ENCODE results near the gene S100A8.
"Not testable (repeated sequence)": the region's sequence is repeated elsewhere in the genome, so short reads cannot be mapped to it uniquely, and the experiment has no call there.

The S100A8 gene

DNA sequence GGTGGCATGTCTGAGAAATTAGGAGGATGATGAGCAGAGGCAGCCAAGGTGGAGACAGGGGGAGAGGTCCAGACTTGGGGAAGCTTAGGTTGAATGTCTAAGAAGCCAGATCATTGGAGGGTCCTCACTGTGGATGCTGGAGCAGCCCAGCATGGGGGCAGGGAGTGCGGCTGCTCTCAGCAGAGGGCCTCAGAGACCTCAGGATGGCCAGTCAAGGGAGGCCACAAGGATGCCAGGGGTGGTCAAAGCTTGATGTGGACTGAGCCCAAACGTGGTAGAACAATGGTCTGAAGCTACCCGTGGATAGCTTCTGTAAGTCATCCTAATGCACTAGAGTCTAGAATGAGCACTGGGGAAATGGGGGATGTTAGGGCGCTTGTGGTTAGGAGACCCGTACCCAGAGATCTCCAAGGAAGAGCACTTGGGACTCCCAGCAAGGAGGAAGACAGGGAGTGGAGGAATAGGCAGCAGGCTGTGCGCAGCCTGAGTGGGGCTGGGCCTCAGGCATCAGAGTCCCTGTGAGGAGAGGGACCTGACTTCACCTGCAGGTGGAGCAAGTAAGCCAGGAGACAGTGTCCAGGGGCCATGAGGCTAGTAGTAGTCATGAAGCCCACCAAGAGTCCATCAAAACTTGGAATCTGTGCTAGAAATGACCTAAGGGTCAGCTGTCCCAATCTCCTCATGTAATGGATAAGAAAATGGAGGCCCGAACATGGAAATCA is 37.5 kb downstream of the S100A8 start:
- H3K4me3 ChIP-seq (ENCODE audit: low read length): no peak overlapping the region
- TF ChIP-seq, protein P1, sequence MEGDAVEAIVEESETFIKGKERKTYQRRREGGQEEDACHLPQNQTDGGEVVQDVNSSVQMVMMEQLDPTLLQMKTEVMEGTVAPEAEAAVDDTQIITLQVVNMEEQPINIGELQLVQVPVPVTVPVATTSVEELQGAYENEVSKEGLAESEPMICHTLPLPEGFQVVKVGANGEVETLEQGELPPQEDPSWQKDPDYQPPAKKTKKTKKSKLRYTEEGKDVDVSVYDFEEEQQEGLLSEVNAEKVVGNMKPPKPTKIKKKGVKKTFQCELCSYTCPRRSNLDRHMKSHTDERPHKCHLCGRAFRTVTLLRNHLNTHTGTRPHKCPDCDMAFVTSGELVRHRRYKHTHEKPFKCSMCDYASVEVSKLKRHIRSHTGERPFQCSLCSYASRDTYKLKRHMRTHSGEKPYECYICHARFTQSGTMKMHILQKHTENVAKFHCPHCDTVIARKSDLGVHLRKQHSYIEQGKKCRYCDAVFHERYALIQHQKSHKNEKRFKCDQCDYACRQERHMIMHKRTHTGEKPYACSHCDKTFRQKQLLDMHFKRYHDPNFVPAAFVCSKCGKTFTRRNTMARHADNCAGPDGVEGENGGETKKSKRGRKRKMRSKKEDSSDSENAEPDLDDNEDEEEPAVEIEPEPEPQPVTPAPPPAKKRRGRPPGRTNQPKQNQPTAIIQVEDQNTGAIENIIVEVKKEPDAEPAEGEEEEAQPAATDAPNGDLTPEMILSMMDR (IDR thresholded peaks at IDR 0.05; ENCODE audit: insufficient read depth, low read depth, low read length, missing control alignments): peak; percentile 77
- peak; percentile 50 for DNase-seq (ENCODE audit: low read depth)

DNA sequence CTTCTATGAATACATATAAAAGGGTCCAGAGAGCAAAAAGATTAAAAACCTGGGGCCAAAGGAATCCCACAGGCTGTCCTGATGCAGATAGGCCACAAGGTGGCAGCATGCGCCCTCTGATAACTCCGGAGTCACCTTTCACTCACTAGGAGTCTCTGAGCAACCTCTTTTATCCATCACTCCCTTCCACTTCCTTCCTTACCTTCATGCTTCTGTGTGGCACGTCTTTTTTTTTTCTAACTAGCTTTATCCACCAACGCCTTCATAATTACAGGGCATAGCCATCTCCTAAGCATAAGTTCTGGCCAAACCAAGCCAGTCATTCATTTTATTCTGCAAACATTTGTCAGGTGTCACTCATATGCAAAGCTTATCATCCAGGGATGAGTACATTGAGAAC is 38.4 kb downstream of the S100A8 start:
- TF ChIP-seq, protein P1 (IDR thresholded peaks at IDR 0.05; ENCODE audit: insufficient read depth, low read depth, low read length, missing control alignments): peak; percentile 89
- peak; percentile 75 for DNase-seq (ENCODE audit: low read depth)

DNA sequence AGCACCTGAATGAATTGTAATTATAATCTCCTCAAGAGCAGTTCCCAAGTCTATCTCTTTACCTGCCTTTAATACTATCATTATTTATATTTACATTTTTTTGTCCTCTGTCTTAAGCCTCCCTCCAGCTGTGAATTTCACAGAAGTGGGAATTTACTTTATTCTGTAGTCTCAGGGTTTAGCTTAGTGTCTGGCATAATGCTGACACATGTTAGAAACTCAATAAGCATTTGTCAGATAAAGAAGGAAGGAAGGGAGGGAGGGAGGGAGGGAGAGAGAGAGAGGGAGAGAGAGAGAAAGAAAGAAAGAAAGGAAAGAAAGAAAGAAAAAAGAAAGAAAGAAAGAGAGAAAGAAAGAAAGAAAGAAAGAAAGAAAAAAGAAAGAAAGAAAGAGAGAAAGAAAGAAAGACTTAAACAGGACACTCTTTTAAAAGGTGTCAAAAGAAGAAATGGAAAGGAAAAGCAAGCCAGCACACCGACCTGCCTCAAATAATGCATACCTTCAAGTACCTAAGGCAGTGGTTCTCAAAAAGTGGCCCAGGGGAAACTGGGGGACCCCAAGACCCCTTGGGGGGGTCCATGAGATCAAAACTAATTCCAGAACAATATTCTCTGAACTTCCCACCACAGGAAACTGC is 40.4 kb downstream of the S100A8 start:
- no peak for DNase-seq (ENCODE audit: low read depth)
- H3K4me3 ChIP-seq (ENCODE audit: low read length): no peak overlapping the region
- TF ChIP-seq, protein P1 (IDR thresholded peaks at IDR 0.05; ENCODE audit: insufficient read depth, low read depth, low read length, missing control alignments): no peak

More for the DNA sequence above, 38.4 kb downstream of the S100A8 start:
- no peak overlapping the region for H3K4me3 ChIP-seq (ENCODE audit: low read length)

DNA sequence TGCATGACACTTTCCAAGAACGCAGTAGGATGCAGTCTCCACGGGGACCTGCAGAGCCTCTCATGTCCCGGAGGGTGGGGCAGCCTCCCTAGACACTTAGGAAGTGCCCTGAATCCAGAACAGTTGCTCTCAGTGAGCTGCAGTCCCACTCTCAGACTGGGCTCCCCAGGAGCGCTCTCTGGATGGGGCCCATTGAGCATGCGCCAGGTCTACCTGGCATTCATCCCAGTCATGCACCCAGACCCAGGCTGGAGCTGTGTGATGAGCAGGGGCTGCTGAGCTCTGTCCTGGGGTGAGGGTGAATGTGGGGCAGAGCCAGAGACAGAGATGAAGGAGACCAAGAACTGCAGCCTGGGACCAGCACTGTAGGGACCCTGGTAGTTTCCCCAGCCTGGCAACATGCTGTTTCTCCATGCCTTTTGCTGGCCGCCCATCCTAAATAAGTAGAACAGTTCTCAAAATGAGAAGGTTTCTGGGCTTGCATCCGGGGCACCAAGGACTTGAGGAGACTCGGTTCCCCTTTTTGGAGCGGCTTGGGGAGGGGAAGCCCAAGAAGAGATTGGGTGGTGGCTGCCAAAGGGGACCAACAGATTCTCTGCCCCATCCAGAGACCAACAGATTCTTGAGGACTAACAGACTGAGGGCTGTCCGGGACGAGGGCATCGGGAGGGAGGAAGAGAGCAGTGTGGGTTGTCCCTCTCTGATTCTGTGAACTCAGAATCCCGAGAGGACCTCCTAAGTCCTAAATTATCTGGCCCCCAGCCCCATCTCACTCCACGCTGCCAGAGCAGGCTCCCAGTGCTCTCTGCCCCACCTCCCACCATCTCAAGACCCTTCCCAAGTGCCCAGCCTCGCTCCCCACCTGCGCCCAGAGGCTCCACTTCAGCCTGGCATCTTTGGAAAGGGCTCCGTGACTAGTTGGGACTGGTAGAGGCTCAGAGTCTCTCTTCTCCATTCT is 41.2 kb downstream of the S100A8 start:
- no peak overlapping the region for H3K4me3 ChIP-seq (ENCODE audit: low read length)
- TF ChIP-seq, protein P1 (IDR thresholded peaks at IDR 0.05; ENCODE audit: insufficient read depth, low read depth, low read length, missing control alignments): no peak
- no peak for DNase-seq (ENCODE audit: low read depth)

DNA sequence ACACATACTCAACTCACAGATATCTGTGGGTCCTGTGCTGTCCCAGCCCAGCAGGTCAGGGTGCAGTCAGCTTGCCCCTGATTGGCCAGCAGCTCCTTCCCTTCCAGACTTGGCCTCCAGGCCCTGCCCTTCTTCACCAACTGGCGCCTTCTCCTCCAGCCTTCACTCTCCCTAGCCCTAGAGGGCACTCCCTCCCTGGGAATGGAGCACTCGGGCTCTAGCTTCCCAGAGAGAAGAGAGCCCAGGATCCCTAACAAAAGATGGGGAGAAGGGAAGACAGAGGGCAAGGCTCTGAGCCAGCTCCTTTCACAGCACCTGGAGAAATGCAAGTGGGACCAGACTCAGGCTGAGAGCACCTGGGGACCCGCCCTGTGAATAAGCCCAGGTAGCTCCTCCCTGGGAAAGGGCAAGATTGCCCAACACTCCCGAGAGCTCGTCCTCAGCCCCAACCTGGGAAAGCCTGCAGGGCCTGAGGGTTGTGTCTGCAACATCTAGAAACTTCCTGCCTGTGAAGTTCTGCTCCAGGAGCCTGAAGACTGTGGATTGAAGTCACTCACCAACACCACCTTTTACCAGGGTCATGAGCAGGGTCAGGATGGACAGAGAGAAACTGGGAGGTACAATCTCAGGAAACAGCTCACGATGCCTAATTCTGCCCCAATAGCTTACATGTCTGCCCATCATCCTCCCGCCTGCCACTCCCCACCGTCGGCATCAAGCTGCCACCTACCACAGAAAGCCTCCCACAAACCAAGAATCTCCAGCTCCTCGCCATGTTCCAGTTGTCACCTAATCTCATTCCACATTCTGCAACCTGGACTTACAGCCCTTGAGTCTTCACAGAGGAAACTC is 42.1 kb downstream of the S100A8 start, which contains the start of gene PGLYRP4:
Gene PGLYRP4, minus strand, starts transcription at position 331 of the 852 bp plus-strand sequence. CDS start 909 bp downstream, outside the sequence.
- TF ChIP-seq, protein P1 (IDR thresholded peaks at IDR 0.05; ENCODE audit: insufficient read depth, low read depth, low read length, missing control alignments): no peak
- peak; percentile 97 for DNase-seq (ENCODE audit: low read depth)
- H3K4me3 ChIP-seq (ENCODE audit: low read length): peak within 1 kb of the TSS; percentile 13

DNA sequence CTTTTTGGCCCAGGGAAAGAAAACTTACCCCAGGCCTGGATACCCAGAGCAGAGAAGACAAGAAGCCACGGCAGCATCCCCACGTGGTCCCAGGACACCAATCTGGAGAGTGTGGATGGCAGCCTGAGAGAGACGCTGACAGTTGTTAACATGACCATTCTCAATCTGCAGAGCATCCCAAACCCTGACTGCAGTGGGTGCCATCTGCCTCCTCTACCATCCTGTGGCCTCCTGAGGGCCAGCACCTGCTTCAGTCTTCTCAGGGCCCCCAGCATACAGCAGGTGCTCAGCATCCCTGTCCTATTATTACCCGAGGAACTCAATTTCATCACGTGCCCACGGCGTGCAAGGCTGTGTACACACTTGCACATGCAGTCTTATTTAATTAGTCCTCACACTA is 43.0 kb downstream of the S100A8 start:
- H3K4me3 ChIP-seq (ENCODE audit: low read length): peak overlapping the region; percentile 13
- DNase-seq (ENCODE audit: low read depth): no peak
- TF ChIP-seq, protein P1 (IDR thresholded peaks at IDR 0.05; ENCODE audit: insufficient read depth, low read depth, low read length, missing control alignments): no peak

DNA sequence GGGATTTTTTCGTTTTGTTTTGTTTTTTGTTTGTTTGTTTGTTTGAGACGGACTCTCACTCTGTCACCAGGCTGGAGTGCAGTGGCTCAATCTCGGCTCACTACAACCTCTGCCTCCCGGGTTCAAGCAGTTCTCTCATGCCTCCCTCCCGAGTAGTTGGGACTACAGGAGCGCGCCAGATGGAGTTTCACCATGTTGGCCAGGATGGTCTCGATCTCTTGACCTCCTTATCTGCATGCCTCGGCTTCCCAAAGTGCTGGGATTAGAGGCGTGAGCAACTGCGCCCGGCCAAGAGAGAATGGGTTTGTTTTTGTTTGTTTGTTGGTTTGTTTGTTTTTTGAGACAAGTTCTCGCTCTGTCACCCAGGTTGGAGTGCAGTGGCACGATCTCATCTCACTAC is 43.8 kb downstream of the S100A8 start:
- H3K4me3 ChIP-seq (ENCODE audit: low read length); DNase-seq (ENCODE audit: low read depth): not testable (repeated sequence)
